Erythroblast (primary cell): Measurements from ENCODE around the gene NCOA7.

Experiments used
- GATA1 ChIP-seq: IDR thresholded peaks from 2 replicates; pipeline ENCODE4 v1.6.1; 2011; ENCODE audit warnings: low read depth, mild to moderate bottlenecking, control low read depth, low read length, moderate library complexity
- POLR2A ChIP-seq: IDR thresholded peaks from 2 replicates; pipeline ENCODE4 v1.6.1; 2011; ENCODE audit warnings: mild to moderate bottlenecking, low read length

- TF ChIP-seq POLR2A (no peak), GATA1 (no peak)
Observed at GRCh38 chr6:125793280-125793679, 2.5 kb downstream of the NCOA7 start.
